Upper lobe of left lung (tissue), 6 donors: ENCODE measurements around the gene RUNX1. TPM values are rescaled to one million over a fixed set of nuclear protein-coding genes. Genes with fewer than 3 reads are reported as not detected.

Experiments used
- ATAC-seq, 2 donors: fragments of 200-7000 bp; cut with Tn5 transposase; one replicate each; pipeline ENCODE4 v1.9.1; 2022; ENCODE audit warnings: mild to moderate bottlenecking in 2 of 2, moderate library complexity in 2 of 2; ENCODE audit not compliant: low FRiP score in 2 of 2
- DNase-seq, 2 donors: peaks; one replicate each; pipeline ENCODE4 v3.0.0-alpha.2; 2019 to 2020
- H3K27ac ChIP-seq, 4 donors: fragments of 200-600 bp; sonication (generic); one replicate each; pipeline ENCODE4 v1.5.1; 2016 to 2019
- H3K27me3 ChIP-seq, 4 donors: fragments of 200-600 bp; sonication (generic); one replicate each; pipeline ENCODE4 v1.5.1; 2017 to 2019
- H3K36me3 ChIP-seq, 4 donors: fragments of 200-600 bp; sonication (generic); one replicate each; pipeline ENCODE4 v1.5.1; 2016 to 2019
- H3K4me1 ChIP-seq, 4 donors: fragments of 200-600 bp; sonication (generic); one replicate each; pipeline ENCODE4 v1.5.1; 2018 to 2019
- H3K4me3 ChIP-seq, 4 donors: fragments of 200-600 bp; sonication (generic); one replicate each; pipeline ENCODE4 v1.5.1; 2017 to 2019; ENCODE audit warnings: mild to moderate bottlenecking in 2 of 4, moderate library complexity in 1 of 4
- H3K9me3 ChIP-seq, 4 donors: fragments of 200-600 bp; sonication (generic); one replicate each; pipeline ENCODE4 v1.5.1; 2018 to 2019
- EP300 ChIP-seq, 4 donors: sonication (generic); formaldehyde crosslinking; IDR thresholded peaks; one replicate each; pipeline ENCODE4 v1.5.1; 2017; ENCODE audit warnings: antibody characterized with exemption in 4 of 4, control low read depth in 2 of 4
- POLR2A ChIP-seq, 4 donors: fragments of 450-650 bp; IDR thresholded peaks; one replicate each; pipeline ENCODE4 v1.5.1; 2016 to 2017; ENCODE audit warnings: antibody characterized with exemption in 4 of 4, mild to moderate bottlenecking in 2 of 4
- POLR2AphosphoS5 ChIP-seq, 2 donors: sonication (generic); formaldehyde crosslinking; IDR thresholded peaks; one replicate each; pipeline ENCODE4 v1.5.1; 2017; ENCODE audit warnings: antibody characterized with exemption in 2 of 2
- WGBS, 2 donors: methylation state at CpG; one replicate each; pipeline ENCODE4 v1.1.5; 2017 to 2018; 5-methylcytosine and 5-hydroxymethylcytosine counted together
- total RNA-seq, 6 donors: library from RNA; depleted of rRNA in 4 of 6; stranded (reverse); fragments of >200 nt in 4 of 6; gene quantifications; one replicate each; pipeline versions ENCODE4 v1.1.0 to v1.2.1, GENCODE V29; 2016 to 2021
- TF ChIP-seq, protein P1 (sequence below), 6 experiments: fragments of 450-650 bp in 4 of 6; fragments of 200-600 bp in 2 of 6; sonication (generic) in 2 of 6; IDR thresholded peaks; one replicate each; pipeline ENCODE4 v1.5.1; 2016 to 2019; ENCODE audit warnings: antibody characterized with exemption in 6 of 6
- donor health status: DM: no; HTN: no; CAD: no; lungs with moderate emphysema.
- donor health status: DM: no; HTN: yes; CAD: no; lungs with severe emphysema.

Gene RUNX1
- total RNA-seq, 6 donors from 2014 or later = 62.2 to 252 (median 98.2) TPM

DNA sequence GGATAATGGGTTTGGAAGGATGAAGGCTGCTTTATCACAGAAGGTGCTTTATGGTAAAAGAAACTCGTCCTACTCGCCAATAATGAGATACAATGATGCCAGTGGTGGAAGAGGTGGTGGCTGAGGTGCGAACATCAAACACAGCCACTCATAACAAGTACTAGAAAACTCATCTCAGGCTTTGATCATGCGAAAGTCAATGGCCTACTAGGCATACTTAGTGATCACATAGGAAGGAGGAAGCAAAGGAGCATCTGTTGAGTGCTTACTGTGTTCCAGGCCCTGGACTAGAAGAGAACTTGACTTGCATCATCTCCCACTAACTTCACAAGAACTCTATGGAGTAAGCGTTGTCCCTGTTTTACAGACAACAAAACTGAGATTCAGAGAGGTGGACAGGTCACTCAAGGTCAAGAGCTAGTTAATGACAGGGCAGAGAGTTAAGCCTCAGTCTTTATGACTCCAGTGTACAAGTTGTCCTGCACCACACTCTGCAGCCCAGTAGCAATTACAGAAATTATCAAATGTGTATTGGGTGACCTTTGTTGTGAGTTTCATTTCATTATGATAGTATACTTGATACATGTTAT lies 33.6 kb downstream of the RUNX1 start:
- no peak overlapping the region for H3K27ac ChIP-seq
- no peak for ATAC-seq
- DNase-seq = no peak
- no peak overlapping the region for H3K4me3 ChIP-seq
- 88 to 93% methylated on average over 5 of the region's 5 CpGs for WGBS, 2 donors
- TF ChIP-seq POLR2A (IDR thresholded peaks at IDR 0.05) (no peak), POLR2AphosphoS5 (IDR thresholded peaks at IDR 0.05) (no peak), EP300 (IDR thresholded peaks at IDR 0.05) (no peak)
- TF ChIP-seq, protein P1, sequence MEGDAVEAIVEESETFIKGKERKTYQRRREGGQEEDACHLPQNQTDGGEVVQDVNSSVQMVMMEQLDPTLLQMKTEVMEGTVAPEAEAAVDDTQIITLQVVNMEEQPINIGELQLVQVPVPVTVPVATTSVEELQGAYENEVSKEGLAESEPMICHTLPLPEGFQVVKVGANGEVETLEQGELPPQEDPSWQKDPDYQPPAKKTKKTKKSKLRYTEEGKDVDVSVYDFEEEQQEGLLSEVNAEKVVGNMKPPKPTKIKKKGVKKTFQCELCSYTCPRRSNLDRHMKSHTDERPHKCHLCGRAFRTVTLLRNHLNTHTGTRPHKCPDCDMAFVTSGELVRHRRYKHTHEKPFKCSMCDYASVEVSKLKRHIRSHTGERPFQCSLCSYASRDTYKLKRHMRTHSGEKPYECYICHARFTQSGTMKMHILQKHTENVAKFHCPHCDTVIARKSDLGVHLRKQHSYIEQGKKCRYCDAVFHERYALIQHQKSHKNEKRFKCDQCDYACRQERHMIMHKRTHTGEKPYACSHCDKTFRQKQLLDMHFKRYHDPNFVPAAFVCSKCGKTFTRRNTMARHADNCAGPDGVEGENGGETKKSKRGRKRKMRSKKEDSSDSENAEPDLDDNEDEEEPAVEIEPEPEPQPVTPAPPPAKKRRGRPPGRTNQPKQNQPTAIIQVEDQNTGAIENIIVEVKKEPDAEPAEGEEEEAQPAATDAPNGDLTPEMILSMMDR (IDR thresholded peaks at IDR 0.05) = no peak
- H3K4me1 ChIP-seq = peaks cover 0 to 5% (median 2%) of the 10 kb centered on the region in 4 donors
- H3K9me3 ChIP-seq = no peaks in the 10 kb centered on the region
- H3K27me3 ChIP-seq = no peaks in the 10 kb centered on the region
- H3K36me3 ChIP-seq = no peaks in the 10 kb centered on the region

DNA sequence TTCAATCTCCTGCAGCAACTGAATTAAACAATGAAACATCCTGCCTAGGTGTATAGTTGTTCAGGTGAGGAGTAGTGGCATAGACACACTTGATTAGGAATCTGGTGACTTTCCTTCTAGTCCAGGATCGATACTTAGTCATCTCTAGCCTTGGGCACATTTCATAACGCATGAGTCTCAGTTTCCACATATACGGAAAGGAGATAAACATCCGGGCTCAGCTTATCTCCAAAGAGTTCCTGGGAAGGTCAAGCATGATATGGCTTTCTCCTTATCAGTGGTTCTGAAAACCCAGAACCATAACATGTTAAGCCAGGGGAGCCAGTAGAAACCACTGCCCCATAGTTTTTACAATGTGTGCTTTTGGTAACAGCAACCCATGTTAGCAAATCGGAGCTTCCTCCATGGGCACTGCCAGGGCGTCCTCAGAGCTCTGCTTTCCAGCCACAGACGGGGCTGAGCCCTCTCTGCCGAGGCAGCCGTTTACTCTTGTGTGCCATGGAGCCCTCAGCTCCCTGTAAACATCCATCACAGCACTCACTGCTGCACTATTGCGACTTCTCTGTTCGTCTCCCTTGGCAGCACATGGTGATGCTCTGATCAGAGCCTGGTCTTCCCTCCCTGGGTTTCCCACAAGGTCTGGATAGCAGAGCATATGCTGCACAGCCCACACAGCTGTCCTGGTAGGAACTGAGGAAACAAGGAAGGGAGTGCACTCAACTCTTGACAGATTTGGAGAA lies 34.6 kb downstream of the RUNX1 start:
- peaks cover 0 to 5% (median 2%) of the 10 kb centered on the region in 4 donors for H3K4me1 ChIP-seq
- TF ChIP-seq, protein P1 (IDR thresholded peaks at IDR 0.05) = no peak
- TF ChIP-seq EP300 (IDR thresholded peaks at IDR 0.05) = no peak
- TF ChIP-seq POLR2A (IDR thresholded peaks at IDR 0.05) = no peak
- TF ChIP-seq POLR2AphosphoS5 (IDR thresholded peaks at IDR 0.05) = no peak
- no peaks in the 10 kb centered on the region for H3K9me3 ChIP-seq
- WGBS, 2 donors = 65 to 73% methylated on average over 11 of the region's 11 CpGs
- DNase-seq (no peak), ATAC-seq (no peak)
- no peak overlapping the region for H3K4me3 ChIP-seq
- H3K36me3 ChIP-seq = no peaks in the 10 kb centered on the region
- no peak overlapping the region for H3K27ac ChIP-seq
- H3K27me3 ChIP-seq = no peaks in the 10 kb centered on the region

DNA sequence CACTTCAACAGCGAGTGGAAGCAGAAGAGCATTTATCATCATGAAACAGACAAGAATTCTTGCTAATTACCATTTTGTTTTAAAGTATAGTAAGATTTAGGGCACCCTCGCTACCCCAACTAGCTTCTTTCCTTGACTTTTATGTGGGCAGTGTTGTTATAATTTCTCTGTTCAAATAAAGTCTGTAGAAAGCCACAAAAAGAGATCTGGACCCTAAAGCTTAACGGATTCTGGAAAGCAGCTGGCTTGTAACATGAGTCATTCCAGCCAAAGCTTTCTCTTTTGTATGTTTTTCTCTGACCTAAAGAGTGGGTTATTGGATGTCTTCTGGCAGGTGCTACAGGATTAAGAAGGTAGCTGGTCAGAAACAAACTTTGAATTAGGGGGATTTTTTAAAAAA lies 37.4 kb downstream of the RUNX1 start:
- H3K36me3 ChIP-seq = no peaks in the 10 kb centered on the region
- peaks cover 0 to 5% (median 0%) of the 10 kb centered on the region in 4 donors for H3K4me1 ChIP-seq
- no peak for DNase-seq
- no peak for ATAC-seq
- H3K4me3 ChIP-seq = no peak overlapping the region
- no peaks in the 10 kb centered on the region for H3K27me3 ChIP-seq
- no peaks in the 10 kb centered on the region for H3K9me3 ChIP-seq
- TF ChIP-seq POLR2AphosphoS5 (IDR thresholded peaks at IDR 0.05) (no peak), POLR2A (IDR thresholded peaks at IDR 0.05) (no peak), EP300 (IDR thresholded peaks at IDR 0.05) (no peak)
- TF ChIP-seq, protein P1 (IDR thresholded peaks at IDR 0.05) = no peak
- 51 to 60% methylated on average over 3 of the region's 3 CpGs for WGBS, 2 donors
- no peak overlapping the region for H3K27ac ChIP-seq

DNA sequence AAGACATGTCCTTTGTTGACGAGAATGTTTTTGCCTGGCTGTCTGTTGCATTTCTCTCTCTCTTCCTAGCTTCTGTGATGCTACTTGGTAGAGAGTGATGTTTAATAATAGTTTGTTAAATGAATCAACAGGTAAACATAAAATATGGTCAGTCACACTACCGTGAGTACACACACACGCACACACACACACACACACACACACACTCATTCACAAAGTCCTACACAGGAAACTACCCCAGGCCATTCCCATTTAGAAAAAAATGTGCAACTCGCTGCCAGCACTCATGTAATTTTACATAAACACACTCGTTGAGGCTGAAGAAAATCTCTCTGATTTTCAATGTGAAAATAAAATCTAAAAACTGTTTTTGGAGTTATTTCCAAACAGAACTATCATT lies 38.7 kb downstream of the RUNX1 start:
- H3K9me3 ChIP-seq = no peaks in the 10 kb centered on the region
- no peaks in the 10 kb centered on the region for H3K36me3 ChIP-seq
- WGBS, 2 donors = 45 to 49% methylated on average over 5 of the region's 5 CpGs
- peaks cover 0 to 5% (median 0%) of the 10 kb centered on the region in 4 donors for H3K4me1 ChIP-seq
- no peak overlapping the region for H3K27ac ChIP-seq
- ATAC-seq (no peak), DNase-seq (no peak)
- no peak overlapping the region for H3K4me3 ChIP-seq
- H3K27me3 ChIP-seq = no peaks in the 10 kb centered on the region
- TF ChIP-seq POLR2AphosphoS5 (IDR thresholded peaks at IDR 0.05) (no peak), EP300 (IDR thresholded peaks at IDR 0.05) (no peak), POLR2A (IDR thresholded peaks at IDR 0.05) (no peak)
- TF ChIP-seq, protein P1 (IDR thresholded peaks at IDR 0.05) = no peak
